NCI-H2196 (cell line): ENCODE results near the gene S100A7A.
"Not testable (repeated sequence)": the region's sequence is repeated elsewhere in the genome, so short reads cannot be mapped to it uniquely, and the experiment has no call there.

Experiments
- DNase-seq: peaks from one replicate; lab custom pipeline; 2025; ENCODE audit not compliant: unreplicated experiment; lab: John Stamatoyannopoulos, UW

Gene S100A7A

DNA sequence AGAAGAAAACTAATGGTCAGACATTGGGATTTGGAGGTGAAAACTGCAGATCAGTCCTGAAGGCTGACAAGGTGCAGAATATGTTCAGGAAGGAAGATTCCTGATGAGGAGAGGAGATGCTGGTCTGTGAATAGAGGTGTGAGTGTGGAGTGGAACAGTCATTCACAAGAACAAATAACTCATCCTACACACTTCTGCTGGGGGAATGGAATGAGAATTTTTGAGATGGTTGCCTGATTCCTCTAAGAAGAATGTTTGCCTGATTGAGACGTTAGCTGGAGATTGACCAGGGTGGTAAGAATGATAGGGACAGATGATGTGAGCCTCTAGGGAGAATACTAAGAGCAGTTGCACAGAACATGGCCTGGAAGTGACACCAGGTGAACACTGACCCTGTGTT lies 40.1 kb downstream of the S100A7A start:
- no peak for DNase-seq

- DNase-seq, result no peak
Measured at GRCh38 chr1:153459655-153460054, 43.3 kb downstream of the S100A7A start.

DNA sequence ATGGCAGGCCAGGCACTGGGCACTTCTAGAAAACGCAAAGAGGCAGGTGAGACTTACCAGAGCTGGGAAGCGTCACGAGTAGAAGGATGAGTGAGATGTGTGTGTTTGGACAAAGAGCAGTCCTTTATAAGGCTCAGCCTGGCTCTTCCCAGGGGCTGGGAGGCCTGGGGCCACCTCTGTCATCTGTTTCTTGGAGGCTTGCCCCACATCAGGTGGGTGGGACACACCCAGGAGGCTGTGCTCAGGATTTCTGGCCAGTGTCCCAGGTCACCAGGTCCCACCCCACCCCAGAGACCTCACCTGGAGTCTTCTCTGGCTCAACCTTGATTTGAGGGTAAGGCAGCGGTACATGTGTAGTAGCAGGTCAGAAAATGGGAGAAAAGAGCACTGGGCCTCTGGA lies 44.2 kb downstream of the S100A7A start, which contains the start of gene S100A7:
Gene S100A7, minus strand, starts transcription at position 101 of the 400 bp plus-strand sequence. CDS start 1,638 bp downstream, outside the sequence.
- DNase-seq, result no peak

DNA sequence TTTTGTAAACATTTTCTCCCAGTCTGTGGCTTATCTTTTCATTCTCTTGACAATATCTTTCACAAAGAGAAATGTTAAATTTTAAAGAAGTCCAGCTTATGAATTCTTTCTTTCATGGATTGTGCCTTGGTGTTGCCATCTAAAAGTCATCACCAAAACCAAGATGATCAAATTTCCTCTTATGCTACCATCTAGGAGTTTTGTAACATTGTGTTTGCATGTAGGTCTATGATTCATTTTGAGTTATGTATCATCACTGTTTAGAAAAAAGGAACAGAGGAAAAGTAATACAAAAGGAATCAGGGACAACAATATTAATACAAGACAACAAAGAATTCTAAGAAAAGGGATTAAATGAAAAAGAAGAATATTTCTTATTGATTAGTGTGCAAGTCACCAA lies 46.4 kb downstream of the S100A7A start:
- not testable (repeated sequence) for DNase-seq

DNA sequence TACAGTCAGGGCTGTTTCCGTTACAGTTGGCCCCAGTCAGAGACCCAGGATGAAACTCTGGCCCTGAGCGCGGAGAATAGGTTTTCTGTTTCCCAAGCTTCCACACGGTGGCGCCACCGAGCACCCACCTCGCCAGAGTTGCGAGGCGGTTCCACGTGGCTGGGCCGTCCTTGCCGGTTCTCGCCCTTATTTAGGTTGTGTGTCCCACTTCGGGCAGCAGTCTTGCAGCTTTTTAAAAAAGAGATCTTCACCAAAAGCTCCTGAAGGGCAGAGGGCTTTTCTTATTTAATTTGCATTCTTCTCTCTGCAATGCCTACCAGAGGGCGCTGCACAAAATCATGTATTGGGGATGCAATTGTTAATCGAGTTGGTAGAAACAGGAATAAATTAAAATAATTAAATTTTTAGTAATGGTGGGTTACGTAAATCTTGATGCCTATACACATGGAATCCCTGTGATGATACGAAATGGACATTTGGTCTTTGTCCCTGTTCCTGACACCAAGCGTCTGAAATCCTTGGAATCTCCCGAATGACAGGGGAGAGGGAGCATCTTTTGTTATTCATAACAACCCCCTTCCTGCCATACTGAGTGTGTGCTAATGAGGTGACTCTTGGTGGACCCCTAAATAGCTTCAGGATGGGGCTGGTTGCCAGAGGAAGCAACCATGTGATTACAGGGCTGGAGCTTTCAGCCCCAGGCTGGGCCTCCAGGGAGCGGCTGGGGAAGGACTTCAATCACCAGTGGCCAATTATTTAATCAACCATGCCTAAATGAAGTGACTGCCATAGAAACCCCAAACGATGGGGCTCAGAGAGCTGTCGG lies 49.7 kb downstream of the S100A7A start:
- DNase-seq, result no peak

DNA sequence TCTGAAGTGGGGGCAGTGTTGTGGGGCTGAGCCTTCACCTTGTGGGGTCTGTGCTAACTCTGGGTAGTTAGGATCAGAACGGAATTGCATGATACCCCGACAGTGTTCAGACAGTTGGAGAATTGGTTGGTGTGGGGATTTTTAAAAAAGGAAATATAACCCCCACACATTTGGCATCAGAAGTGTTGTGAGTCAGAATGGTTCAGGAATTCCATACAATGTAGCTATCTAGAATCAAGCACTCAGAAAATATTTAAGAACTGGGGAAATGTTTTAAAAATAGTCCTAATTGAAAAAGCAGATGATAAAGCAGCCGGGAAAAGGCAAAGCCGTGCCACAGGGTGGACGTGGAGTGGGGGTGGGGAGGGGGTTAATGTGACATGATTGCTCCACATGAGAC lies 50.6 kb downstream of the S100A7A start:
- DNase-seq, result no peak

GRCh38 chr1:153470707-153471106 lies 54.4 kb downstream of the S100A7A start:
- DNase-seq, result no peak
